Endothelial cell of hepatic sinusoid (primary cell): Measurements from ENCODE around the gene TARBP1.
"Not testable (repeated sequence)": the region's sequence is repeated elsewhere in the genome, so short reads cannot be mapped to it uniquely, and the experiment has no call there.

Source experiments
- in situ Hi-C: cut with HindIII; loops from 2 replicates; pipeline ENCODE4 v1.10.0; 2017; ENCODE audit warnings: low sequenced_read_pairs

Gene TARBP1

DNA sequence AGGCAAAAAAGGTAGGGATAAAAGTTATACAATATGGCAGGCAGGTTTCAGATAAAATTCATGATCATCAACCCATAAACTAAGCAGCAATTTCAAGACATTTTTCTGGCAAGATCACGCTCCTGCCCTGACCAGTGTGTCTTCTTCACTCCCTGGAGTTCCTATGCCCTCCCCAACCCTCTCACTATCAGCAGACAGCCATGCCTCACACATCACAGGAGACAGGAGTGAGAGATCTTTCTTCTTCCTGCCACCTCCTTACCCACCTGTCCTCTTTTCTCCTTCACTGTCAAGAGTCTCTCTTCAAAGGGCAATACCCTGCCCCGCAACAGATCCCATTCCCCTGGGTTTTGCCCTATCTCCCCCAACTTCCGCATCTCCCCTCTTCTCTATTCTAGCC is 77.3 kb downstream of the TARBP1 start:
- in situ Hi-C loops: no loop called here

DNA sequence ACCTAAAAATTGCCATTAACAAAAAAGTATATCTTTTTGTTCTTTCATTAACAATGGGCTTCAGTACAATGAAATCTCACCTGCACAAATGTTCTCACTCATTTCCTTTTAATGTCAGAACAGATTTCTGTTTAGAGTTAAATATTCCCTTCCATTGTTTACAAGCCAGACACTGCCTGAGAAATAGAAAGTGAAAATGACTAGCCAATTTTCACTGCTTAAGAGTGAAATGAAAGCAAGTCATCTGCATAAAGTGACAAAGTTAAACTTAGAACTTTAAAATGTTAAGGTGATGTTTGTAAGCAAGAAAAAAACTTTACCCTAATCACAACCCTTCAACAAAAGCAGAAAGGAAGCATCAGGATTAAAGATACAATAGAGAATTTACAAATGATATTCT is 78.2 kb downstream of the TARBP1 start:
- in situ Hi-C loops: no loop called here

DNA sequence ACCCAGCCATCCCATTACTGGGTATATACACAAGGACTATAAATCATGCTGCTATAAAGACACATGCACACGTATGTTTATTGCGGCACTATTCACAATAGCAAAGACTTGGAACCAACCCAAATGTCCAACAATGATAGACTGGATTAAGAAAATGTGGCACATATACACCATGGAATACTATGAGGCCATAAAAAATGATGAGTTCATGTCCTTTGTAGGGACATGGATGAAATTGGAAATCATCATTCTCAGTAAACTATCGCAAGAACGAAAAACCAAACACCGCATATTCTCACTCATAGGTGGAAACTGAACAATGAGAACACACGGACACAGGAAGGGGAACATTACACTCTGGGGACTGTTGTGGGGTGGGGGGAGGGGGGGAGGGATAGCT is 79.5 kb downstream of the TARBP1 start:
- in situ Hi-C loops: not testable (repeated sequence)

DNA sequence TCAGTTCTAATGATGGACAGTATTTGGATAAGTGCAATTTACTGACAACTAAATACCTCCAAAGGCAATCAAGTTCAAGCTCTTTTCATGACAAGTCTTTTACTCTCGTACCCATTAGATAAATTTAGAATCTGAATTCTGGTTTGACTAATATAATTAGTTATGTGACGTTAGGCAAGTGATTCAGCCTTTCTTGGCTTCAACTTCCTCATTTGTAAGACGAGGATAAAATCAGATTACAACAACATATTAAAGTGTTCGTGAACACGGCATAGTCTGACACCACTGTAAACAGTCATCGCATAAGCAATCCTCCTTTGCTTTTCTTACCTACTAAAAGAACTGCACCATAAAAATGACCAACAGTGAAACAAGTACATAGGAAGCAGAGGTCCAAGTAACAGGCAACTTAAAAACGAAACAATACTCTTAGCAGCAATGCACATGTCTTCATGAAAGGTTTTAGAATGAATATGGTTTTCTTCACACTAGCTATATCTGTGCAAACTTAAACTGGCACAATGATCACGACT is 80.1 kb downstream of the TARBP1 start:
- in situ Hi-C loops: no loop called here

DNA sequence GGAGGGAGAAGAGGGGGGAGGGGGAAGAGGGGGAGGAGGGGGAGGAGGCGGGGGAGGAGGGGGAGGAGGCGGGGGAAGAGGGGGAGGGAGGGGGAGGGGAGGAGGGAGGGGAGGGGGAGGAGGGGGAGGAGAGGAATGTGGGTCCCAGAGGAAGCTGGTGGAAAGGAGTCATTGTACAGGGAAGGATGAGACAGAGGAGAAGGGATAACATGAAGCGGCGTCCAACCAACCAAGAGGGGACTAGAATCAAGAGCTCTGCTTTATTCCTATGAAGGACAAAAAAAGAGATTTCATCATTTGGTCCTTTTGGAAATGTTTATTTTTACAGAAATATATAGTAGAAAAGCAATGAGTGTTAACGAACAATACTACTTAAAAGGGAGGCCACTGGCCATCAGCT is 81.2 kb downstream of the TARBP1 start:
- in situ Hi-C loops: no loop called here

DNA sequence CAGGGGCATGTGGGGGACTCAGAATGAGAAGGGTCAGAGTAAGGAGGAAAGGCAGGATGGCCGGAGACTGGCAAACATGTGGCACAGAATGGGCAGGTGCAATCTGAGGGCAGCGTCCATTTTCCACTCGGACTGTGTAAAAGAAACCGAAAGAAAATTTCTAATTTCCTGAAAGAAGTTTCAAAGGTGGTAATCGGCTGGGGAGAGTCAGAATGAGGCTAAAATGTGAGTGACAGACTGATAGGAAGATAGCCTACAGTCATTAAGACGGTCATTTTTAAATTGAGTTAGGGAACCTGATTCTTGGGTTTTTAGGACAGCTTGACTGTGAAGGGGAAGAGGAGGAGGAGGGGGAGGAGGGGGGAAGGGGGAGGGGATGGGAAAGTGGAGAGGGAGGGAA is 82.1 kb downstream of the TARBP1 start:
- in situ Hi-C loops: no loop called here

DNA sequence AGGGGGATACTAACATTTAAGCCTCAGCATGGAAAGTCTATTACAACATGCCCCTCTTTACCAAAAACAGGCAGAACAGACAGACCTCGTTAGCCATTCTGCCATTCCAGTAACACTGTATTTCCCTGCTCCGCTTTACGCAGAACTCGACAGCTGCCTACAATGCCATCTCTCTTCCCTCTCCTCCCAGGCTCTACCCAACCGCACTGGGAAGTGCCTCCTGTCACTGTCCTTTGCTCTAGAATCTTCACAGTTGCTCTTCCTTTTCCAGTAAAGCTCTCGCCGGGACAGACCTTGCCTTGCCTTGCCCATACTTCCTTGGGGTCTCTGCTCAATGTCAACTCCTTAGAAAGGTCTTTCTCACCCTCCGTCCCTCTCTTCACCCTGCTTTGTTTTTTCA is 82.9 kb downstream of the TARBP1 start:
- in situ Hi-C loops: no loop called here

DNA sequence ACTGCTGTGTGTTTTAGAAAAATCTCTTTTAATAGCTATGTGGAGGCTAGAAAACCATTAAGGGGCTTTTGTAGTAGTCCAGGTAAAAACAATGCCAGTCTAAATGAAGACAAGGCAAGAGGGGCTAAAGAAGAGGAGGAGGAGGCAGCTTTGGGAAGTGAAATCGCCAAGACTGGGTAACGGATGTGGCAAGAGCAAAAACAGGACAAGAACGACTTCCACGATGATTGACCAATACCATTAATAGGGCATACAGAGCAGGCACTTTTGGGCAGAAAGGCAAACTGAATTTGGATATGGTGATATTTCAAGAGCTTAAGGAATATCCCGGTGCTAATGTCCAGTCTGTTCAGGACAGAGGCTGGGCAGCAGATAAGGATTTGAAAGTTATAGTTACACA is 83.7 kb downstream of the TARBP1 start:
- in situ Hi-C loops: no loop called here

DNA sequence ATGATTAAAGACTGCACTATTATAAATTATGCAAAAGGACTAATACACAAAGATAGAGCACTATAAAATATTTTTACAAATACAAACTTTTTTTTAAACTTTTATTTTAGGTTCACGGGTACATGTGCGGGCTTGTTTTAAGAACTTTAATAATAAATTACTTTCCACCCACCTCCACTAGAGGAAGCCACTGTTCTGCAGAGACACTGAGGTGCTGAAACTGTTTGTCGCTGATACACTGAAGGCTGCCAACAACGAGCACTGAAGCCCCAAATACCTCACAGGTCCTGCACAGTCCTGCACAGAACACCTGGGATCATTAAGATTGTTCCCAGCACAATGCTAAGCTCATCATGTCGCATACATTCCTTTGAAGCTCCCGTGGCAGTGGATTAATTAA is 85.8 kb downstream of the TARBP1 start:
- in situ Hi-C loops: no loop called here

DNA sequence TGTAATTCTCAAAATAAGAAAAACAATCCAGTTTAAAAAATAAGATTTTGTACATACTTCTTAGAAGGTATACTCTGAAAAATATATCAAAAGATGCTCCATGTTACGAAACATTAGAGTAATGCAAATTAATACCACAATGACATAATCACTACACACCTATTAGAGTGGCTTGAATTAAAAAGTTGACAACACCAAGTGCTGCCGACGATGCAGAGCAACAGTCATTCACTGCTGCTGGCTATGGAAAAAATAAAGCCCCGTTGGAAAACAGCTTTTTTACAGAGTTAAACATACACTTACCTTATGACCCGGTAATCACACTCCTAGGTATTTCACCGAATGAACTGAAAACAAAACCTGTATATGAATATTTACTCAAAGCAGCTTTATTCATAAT is 90.9 kb downstream of the TARBP1 start:
- in situ Hi-C loops: no loop called here

DNA sequence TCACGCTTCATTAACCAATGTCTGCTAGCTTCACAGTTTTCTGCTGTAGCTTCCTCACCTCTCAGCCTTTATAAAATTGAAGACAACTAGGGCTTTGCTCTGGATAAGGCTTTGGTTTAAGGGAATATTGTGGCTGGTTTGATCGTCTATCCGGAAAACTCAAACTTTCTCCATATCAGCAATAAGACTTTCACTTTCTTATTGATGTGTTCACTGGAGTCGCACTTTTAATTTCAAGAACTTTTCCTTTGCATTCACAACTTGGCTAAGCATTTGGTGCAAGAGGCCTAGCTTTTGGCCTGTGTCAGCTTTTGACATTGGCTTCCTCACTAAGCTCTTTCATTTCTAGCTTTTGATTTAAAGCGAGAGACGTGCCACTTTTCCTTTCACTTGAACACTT is 92.9 kb downstream of the TARBP1 start:
- in situ Hi-C loops: no loop called here

DNA sequence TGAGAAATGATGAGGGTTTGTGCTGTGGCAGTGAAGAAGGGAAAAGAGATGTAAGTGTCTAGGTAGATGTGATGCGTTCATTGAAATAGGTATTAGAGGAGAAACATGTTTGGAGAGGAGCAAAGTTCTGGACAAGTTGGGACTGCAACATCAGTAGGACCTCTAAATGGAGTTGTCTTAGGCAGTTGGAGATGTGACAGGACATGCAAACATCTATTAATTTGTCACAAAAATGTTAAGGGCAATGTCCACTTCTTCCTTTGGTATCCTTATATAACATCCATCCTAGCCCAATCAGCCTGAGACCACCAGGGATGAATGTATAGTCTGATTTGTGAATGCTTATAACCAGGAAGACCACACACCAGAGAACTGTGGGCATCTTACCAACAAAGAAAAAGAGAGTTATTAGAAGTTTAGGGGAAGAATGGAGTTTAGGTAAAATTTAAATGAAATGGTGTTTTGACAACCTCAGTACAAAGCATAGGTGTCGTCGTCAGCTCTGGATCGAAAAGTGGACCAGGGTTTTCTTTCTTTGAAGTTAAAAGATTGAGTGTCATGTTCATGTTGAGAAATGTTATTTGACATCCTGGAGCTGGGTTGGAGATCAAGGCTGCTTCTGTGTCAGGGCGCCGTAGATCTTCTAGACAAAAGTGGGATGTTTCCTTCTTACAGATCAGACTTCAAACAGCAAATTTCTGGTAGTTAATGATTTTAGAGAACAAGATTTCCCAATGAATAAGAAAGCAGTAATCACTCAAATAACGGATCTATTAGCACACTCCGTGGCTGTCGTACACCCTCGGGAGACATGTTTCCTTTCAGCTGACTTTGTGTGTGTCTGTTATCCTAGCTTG is 97.1 kb downstream of the TARBP1 start:
- in situ Hi-C loops: no loop called here

DNA sequence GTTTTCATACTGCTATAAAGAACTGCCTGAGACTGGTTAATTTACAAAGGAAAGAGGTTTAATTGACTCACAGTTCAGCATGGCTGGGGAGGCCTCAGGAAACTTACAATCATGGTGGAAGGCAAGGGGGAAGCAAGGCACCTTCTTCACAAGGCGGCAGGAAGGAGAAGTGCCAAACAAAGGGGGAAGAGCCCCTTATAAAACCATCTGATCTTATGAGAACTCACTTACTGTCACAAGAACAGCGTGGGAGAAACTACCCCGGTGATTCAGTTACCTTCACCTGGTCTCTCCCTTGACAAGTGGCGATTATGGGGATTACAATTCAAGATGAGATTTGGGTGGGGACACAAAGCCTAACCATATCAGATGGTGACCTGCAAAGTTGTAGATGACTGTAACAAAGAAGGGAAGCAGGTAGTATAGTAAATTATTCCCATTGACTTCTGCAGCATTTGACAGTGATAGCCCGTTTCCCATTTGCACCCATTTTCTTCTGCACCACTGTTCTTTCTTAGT is 99.3 kb downstream of the TARBP1 start:
- in situ Hi-C loops: not testable (repeated sequence)

DNA sequence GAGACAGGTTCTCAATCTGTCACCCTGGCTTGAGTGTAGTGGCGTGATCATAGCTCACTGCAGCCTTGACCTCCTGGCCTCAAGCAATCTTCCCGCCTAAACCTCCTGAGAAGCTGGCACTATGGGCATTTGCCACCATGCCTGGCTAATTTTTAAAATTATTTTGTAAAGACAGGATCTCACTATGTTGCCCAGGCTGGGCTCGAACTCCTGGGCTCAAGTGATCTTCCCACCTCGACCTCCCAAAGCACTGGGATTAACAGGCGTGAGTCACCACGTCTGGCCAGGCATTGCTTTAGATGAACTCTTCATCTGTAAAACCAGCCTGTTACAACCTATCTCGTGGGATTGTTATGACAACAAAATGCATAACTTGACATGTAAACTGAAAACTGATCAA is 103.3 kb downstream of the TARBP1 start:
- in situ Hi-C loops: no loop called here

DNA sequence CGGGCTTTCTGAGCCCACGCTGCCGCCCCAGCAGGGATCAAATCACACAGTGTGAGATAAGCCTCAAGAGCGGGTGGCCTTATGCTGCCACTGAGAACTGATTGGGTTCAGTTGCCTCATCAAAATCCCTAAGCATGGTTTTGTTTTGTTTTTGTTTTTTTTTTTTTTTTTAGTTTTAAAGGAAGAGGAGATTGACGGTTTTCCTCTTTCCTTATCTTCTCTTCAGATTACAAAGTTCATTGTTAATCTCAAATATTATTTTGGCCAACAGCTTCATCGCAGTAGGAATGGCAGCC is 105.1 kb downstream of the TARBP1 start:
- in situ Hi-C loops: no loop called here

DNA sequence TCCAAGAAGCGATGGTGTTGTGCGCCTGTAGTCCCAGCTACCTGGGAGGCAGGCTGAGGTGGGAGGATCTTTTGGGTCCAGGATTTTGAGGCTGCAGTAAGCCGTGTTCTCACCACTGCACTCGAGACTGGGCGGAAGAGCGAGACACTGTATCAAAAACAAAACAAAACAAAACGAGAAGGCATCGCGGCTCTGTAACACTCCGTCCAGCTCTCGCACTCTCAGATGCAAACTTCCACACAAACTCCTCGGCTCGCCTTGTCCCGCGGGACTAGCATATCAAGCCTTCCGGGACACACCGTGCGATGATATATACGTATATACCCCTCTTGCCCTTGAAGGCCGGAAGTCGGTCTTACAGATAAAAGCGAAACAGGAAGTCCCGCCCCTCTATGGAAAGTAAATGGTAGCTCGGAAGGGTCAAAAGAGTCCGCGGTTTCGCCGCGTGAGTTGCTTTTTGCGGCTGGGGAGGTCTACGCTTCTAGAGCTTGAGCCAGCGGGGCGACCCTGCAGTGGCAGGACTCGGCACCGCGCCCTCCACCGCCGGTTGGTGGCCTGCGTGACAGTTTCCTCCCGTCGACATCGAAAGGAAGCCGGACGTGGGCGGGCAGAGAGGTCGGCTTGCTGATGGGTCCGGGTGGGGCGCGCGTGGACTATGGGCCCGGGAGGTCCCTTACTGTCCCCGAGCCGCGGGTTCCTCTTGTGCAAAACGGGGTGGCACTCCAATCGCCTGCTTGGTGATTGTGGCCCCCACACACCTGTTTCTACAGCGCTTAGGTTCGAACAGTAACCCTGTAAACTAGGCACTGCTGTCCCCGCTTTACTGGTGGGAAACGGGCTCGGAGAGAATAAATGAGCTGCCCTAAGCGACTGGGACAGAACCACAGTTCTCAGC is 105.7 kb downstream of the TARBP1 start, which contains the start of gene COA6:
Gene COA6, plus strand, starts transcription at position 393 of the 895 bp plus-strand sequence. Its CDS starts 11 bp downstream, at position 404.
- in situ Hi-C loops: no loop called here

DNA sequence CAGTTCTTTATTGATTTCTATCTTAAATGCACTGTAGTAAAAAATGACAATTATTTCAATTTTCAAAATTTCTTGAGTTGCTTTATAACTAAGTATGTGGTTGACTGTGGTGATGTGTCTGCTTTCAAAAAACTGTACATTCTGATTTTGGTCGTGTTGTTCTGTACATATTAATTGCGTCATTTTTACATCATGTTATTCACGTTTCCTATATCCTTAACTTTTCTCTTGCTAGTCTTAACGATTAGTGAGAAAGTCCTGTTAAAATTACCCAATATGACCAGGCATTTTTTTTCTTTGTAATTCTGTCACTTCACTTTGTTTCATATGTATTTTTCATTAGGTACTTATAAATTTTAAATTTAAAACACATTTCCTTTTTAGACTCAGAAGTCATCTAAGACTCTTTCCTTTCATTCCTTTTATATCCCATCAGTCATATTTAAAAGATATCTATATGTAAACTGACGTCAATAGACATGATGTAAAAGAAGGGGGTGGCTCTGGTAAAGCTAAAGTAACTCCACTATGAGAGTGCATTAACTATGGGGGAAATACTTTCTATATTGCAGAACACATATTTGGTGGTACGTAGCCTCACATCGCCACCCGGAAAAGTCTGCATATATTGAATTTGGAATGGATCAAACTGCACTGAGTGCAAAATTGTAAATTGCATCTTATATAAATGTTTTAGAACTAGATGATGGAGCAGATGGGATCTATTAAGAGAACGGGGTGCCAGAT is 106.8 kb downstream of the TARBP1 start:
- in situ Hi-C loops: no loop called here

DNA sequence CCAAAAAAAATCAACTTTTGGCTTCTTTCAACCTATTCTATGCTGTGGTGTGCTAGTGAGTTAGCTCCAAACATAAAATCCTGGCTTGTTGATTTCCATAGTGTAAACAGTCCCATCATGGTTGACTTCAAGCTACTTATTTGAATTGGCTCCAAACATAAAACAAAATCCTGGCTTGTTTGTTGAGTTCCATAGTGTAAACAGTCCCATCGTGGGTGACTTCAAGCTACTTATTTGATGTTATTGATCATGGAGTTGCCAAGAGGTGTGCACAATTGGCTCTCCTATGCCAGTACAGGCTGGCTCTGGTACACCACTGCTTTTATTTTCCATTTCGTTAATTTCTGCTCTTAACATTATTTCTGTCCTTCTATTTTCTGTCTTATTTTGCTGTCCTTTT is 107.6 kb downstream of the TARBP1 start:
- in situ Hi-C loops: no loop called here

DNA sequence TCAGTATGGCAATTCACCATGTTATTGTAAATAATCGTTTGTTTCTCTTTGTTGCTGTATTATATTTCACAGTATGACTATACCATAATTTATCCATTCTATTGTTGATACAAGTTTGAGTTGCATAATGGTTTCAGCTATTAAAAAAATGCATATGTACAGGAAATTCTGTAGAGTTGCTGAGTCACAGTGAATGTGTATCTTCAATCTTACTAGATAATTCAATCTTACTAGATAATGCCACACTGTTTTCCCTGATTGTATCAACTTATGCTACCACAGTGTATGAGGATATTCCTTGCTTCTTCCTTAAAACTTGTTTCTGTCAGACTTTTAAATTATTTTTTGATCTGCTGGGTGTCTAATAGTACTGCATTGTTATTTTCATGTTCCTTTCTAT is 109.2 kb downstream of the TARBP1 start:
- in situ Hi-C loops: no loop called here

DNA sequence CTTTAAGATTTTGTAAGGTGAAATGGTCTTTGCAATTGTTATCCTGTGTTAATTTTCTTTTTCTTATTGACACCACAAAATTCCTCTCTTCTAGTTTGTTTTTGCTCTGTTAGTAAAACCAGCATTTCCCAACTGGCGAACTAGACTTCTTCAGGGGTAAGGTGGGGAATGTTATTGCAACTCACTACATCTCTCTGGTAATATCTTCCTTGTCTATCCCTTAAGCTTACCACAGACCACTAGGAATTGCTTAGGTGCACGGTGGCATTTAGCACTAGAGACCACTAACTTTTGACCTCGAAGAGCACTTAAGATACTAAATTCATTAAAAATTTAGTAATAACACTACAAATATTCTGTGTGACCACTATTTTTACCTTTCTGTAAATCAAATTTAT is 109.9 kb downstream of the TARBP1 start:
- in situ Hi-C loops: no loop called here
